NOMO-1 (cell line): ENCODE results near the gene GJA9.
"Not testable (repeated sequence)": the region's sequence is repeated elsewhere in the genome, so short reads cannot be mapped to it uniquely, and the experiment has no call there.

Experiments
- DNase-seq, 2 experiments: peaks; one replicate each; lab custom pipeline; 2025; ENCODE audit not compliant: unreplicated experiment in 2 of 2; lab: John Stamatoyannopoulos, UW

The GJA9 gene

GRCh38 chr1:38881487-38881886 lies at the start of gene GJA9:
GJA9 (minus strand) TSS chr1:38881587; CDS start chr1:38876098, 5,489 bp downstream.
- no peak for DNase-seq

DNA sequence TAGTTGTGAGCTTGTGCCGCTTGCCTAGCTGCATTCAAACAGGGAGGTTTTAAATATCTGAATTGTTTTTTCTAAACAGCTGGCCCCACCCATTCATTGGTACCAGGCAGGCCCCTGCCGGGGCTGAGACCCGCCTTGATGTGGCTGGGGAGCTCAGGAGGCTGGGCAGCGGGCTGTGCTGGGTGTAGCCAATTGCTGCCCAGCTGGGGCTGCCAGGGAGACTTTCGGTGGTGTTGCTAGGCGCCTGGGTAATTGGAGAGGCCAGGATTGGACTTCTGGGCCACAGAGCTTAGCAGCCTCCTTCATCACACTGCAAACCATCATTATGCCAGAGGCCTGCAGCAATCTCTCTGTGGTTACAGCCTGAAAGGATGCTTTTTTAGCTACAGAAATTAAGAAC lies 48.1 kb upstream of the GJA9 start:
- no peak for DNase-seq

DNA sequence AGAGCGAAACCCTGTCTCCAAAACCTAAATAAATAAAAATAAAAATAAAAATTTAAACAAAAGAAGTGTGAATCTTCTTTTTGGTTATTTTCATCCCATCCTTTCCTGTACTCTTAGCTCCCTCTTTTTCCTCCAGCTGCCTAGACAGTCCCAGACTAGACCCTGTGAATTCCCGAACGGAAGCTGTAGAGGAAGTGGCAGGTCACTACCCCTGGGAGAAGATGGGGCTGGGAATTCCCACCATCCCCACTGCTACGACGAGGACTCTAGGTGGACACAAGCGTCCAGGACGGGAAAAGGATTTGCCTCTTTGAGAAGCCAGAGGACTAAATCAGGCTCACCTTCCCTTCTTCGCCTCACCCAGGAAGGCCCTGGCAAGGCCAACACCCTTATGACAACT lies 47.7 kb upstream of the GJA9 start:
- no peak for DNase-seq

DNA sequence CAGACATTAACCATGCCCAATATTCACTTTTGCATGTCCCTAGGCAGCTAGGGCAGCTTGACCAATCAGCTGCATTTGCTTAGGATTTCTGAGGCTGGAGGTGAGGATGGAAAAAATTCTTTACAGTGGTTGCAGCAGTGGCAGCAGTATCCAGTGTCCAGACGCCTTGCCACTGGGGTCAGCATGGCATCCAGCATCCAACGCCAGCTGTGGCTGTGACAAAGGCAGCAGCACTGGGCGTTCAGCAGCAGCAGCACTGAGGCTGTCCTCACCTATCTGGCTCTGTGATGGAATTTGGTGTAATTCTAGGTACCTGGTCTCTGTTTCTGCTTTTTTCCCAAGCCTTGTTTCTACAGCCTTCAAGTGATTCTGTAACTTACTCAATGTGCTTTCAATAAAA lies 44.7 kb upstream of the GJA9 start:
- no peak for DNase-seq

DNA sequence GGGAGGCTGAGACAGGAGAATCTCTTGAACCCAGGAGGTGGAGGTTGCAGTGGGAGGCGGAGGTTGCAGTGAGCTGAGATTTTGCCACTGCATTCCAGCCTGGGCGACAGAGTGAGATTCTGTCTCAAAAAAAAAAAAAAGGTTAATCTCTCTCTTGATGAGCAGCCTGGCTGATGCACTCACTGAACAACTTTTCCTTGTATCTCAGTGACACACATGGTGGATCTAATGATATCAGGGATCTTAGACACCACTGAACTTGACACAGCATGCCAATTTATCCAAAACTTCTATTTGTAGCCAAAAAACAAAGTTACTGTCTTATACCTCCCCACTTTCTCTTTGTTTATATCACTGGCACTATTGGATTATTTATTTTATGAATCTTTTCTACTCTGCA lies 44.0 kb upstream of the GJA9 start:
- no peak for DNase-seq

DNA sequence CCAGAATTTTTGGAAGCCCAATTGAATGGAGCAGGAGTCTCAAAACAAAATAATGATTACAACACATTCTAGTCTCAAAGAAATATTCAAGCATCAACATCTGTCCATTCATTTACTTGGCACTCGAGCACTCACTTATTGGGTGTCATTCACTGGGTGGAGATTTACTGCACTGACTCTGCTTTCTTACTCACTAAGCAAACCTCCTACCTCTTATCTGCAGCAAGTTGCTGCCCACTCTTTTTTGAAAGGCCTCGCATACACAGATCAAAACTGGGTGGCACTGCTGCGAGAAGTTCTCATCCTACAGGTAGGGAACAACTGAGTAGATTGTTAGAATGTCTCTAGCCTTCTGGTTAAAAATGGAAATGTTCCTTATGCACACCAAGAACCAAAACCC lies 42.2 kb upstream of the GJA9 start:
- DNase-seq = no peak

- no peak for DNase-seq
These were observed 37.7 kb upstream of the GJA9 start for GRCh38 chr1:38919130-38919529.

GRCh38 chr1:38918568-38918967 lies 37.2 kb upstream of the GJA9 start:
- DNase-seq = no peak

DNA sequence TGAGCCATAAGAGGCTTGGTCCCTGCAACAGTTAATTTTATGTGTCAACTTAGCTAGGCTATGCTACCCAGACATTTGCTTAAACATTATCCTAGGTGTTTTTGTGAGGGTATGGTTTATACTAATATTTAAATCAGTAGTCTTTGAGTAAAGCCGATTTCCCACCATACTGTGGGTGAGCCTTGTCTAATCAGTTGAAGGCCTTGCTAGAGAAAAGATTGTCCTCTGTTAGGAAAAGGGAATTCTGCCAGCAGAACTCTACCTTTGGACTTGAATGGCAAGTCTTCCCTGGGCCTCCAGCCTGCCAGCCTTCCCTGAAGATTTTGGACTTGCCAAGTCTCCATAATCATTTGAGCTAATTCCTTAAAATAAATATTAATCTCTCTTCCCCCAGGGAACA lies 36.4 kb upstream of the GJA9 start:
- DNase-seq = no peak

- DNase-seq = no peak
These were observed 36.0 kb upstream of the GJA9 start for GRCh38 chr1:38917337-38917736.

DNA sequence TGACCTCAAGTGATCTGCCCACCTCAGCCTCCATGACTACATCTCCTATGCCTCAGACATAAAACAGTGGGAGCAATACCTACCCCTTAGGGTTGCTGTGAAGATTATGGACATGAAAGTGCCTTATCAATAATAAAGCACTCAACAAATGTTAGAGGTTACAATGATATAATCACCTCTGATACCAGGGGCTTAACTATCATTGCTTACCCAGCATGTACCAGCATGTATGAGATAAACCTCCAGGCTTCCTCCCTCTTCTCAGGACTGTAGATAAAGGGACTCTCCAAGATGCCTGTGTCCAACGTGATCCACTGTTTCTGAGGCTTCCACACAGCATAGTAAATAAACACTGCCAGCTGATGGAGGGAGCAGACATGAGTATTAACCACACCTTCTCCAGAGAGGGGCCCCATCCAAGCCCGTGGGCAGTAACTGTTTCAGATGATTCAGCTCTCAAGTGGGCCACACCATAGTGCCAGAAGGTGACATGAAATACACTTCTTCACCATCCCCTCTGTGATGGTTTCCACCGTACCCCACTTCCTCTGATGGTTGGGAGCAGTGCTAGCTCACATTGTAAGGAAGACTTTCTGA lies 34.1 kb upstream of the GJA9 start:
- DNase-seq = no peak

- DNase-seq = not testable (repeated sequence)
These were observed 33.5 kb upstream of the GJA9 start for GRCh38 chr1:38914908-38915307.

DNA sequence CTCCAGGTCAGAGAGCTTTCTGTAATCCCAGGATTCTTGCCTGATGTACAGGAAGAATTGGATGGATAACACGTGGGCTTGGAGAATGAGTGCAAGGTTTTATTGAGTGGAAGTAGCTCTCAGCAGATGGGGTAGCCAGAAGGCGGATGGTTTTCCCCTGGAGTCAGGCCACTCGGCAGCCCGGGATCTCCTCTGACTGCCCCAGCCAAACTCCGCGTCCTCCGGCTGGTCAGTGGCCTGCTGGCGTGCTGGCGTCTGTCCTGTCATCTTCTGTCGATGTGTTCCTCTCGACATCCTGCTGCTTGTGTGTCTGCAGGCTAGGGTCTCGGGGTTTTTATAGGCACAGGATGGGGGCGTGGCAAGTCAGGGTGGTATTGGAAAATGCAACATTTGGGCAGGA lies 27.4 kb upstream of the GJA9 start:
- no peak for DNase-seq

DNA sequence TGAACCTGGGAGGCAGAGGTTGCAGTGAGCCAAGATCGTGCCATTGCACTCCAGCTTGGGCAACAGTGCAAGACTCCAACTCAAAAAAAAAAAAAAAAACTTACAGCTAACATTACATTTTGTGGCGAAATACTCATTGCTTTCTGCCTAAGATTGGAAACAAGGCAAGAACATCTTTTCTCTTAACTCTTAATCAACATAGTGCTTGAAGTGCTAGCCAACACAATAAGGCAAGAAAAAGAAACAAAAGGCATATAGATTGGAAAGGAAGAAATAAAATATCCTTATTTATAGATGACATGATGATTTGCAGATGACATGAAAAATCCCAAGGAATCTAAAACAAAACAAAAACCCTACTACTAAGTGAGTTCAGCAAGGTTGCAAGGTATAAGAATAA lies 24.6 kb upstream of the GJA9 start:
- no peak for DNase-seq

DNA sequence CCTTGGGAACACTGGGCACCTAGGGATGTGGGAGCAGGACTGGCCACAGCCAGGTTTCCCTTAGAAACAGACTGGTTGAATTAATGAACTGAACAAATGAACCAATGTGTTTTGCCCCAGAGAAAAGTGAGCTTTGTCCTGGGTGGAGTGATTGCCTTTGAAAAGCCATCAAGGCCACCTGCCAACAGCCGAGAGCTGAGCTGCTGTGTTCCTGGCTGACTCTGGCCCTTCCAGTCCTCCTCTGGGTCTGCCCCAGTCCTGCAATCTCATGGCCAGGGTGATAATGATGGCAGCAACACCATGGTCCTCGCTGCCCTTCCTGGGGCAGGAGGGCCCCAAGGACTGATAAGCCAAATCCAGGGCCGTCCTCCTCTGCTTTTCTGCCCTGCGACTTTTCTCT lies 18.2 kb upstream of the GJA9 start:
- no peak for DNase-seq

DNA sequence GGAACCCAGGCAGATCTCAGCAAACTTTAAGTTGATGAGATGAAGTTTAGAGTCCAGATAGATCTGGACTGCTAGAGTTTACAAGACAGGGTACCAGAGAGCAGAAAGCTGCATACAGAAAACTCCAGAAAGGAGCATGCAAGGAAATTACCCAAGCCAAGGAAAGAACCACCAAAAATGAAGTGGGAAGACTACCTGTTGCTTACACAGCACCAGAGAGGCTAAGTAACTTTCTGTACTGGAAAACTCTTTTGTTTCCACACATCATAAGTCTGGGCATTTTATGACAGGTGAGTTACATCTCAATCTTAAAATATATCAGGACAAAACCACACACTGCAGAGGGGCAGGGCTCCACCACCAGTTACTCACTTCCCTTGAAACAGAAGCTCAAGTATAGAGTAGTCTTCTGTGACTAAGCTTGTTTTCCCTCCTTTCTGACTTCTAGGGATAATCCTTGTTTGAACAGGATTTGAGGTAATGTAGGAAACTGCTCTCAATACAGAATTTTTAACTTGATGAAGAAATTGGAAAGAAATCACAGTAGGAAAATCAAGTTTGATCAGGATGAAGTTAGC lies 17.4 kb upstream of the GJA9 start:
- no peak for DNase-seq

DNA sequence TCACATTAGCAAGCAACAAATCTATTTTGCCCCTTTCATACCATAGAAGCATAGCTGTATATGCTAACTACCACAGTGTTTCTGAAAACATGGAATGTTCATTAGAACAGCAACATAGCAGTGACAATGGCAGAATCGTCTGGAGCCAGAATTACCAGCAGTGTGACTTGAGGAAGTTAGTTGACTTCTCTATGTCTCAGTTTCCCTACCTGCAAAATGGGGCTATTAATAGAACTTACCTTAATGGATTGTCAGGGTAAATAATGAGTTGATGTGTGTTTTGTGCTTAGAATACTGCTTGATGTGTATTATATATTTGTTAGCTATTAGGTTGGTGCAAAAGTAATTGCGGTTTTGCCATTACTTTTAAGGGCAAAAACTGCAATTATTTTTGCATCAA lies 14.8 kb upstream of the GJA9 start:
- DNase-seq = no peak

DNA sequence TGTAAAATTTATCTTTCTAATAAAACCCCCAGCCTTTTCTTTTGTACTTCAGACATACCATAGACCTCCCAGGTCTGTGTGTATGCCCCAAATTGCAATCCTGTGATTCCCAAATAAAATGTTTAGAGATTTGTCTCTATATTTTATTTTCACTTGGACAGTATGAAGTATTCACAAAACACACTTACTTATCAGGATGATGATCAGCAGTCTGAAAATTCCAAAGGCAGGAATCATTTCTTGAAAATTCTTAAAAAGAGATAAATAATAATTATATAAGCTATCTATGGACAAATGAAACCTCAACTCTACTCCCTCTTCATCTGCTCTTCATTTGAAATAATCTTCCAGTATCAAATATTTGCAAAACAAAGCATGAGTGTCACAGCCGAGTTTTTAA lies 11.6 kb upstream of the GJA9 start:
- no peak for DNase-seq

GRCh38 chr1:38891753-38892152 lies 10.4 kb upstream of the GJA9 start:
- no peak for DNase-seq

GRCh38 chr1:38889589-38889988 lies 8.2 kb upstream of the GJA9 start:
- DNase-seq = no peak

GRCh38 chr1:38888423-38889333 lies 7.3 kb upstream of the GJA9 start:
- no peak for DNase-seq

DNA sequence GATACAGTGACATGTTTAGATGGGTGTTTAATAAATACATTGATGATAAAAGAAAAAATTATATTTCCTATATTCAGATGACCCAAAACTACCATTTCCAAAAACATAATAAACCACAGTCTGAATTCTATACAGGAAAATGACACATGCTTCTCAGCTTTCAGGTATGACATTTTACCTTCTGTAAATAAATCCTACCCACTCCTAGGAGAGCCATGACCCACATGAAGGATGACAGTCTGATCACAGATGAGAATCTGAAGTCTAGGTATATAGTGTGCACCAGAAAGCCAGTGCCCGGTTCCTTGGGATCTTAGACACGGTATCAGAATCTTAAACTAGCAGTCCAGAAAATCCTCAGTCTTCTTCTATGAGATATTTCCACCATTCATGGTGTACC lies 3.7 kb upstream of the GJA9 start:
- DNase-seq = no peak
